NCI-H226 (cell line): ENCODE data around the gene HCFC1.

Experiments used
- DNase-seq: peaks from one replicate; pipeline ENCODE4 v3.0.0-alpha.2; 2015

HCFC1 gene

GRCh38 chrX:153900831-153901752 is 70.5 kb downstream of the HCFC1 start:
- DNase-seq = peak; percentile 93

- DNase-seq = no peak
Observed at GRCh38 chrX:153897899-153898298, 73.7 kb downstream of the HCFC1 start.
